ENCODE data around the gene PROSER3. TPM values are rescaled to one million over a fixed set of nuclear protein-coding genes. Genes with fewer than 3 reads are reported as not detected.

The PROSER3 gene
- polyA plus RNA-seq, 1 donor (not counting 4 experiments of a cell fraction or from before 2014, with no cell fraction given), result 5.5 TPM

DNA sequence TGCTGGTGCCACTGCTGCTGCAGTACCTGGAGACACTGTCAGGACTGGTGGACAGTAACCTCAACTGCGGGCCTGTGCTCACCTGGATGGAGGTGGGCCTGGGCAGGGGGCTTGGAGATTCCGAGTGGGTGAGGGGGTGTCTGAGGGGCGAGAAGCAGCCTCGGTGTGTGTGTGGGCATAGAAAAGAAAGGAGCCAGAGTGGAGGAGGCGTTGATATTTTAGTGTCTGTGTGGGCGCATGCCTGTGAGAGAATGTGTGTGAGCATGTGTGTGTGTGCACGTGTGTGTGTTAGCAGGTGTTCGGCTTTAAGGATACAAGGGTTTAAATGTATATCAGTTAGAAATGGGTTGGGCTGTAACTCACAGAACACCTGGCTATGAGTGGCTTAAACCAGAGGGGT is 21.1 kb downstream of the PROSER3 start:
- H3K9me1 ChIP-seq (ENCODE audit: control insufficient read depth, extremely low read depth, insufficient read depth, low read length), result no peaks in the 10 kb centered on the region
- H2AFZ ChIP-seq (ENCODE audit: control insufficient read depth, low read length), result no peak overlapping the region
- no peak overlapping the region for H3K27ac ChIP-seq (ENCODE audit: control insufficient read depth, insufficient read depth, low read length)
- no peak for DNase-seq (ENCODE audit: low read depth, low spot score)
- H3K36me3 ChIP-seq (ENCODE audit: control insufficient read depth in 2 of 2, extremely low read depth in 1 of 2, insufficient read depth in 2 of 2, low read length in 2 of 2), result no peaks in the 10 kb centered on the region
- no peaks in the 10 kb centered on the region for H3K9me3 ChIP-seq (ENCODE audit: control insufficient read depth, low read depth, low read length)
- no peak overlapping the region for H3K9ac ChIP-seq (ENCODE audit: control insufficient read depth, extremely low read depth, insufficient read depth, low read length)
- H3K79me2 ChIP-seq (ENCODE audit: control insufficient read depth, insufficient read depth, low read length), result no peaks in the 10 kb centered on the region
- peaks cover 4% of the 10 kb centered on the region for H3K4me1 ChIP-seq (ENCODE audit: control insufficient read depth, extremely low read depth, insufficient read depth, low read length)
- H3K4me3 ChIP-seq (ENCODE audit: control insufficient read depth in 2 of 3, extremely low read depth in 1 of 3, insufficient read depth in 2 of 3, low read depth in 1 of 3, low read length in 3 of 3), result no peak overlapping the region
- no peak for FAIRE-seq
- no peak overlapping the region for H3K4me2 ChIP-seq (ENCODE audit: control insufficient read depth, extremely low read depth, insufficient read depth, low read depth, low read length)
- H4K20me1 ChIP-seq (ENCODE audit: control insufficient read depth, extremely low read depth, insufficient read depth, low read length), result no peaks in the 10 kb centered on the region
- no peak for TF ChIP-seq EZH2 (IDR thresholded peaks at IDR 0.05; ENCODE audit: low read length)
- TF ChIP-seq, protein P1, sequence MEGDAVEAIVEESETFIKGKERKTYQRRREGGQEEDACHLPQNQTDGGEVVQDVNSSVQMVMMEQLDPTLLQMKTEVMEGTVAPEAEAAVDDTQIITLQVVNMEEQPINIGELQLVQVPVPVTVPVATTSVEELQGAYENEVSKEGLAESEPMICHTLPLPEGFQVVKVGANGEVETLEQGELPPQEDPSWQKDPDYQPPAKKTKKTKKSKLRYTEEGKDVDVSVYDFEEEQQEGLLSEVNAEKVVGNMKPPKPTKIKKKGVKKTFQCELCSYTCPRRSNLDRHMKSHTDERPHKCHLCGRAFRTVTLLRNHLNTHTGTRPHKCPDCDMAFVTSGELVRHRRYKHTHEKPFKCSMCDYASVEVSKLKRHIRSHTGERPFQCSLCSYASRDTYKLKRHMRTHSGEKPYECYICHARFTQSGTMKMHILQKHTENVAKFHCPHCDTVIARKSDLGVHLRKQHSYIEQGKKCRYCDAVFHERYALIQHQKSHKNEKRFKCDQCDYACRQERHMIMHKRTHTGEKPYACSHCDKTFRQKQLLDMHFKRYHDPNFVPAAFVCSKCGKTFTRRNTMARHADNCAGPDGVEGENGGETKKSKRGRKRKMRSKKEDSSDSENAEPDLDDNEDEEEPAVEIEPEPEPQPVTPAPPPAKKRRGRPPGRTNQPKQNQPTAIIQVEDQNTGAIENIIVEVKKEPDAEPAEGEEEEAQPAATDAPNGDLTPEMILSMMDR (optimal IDR thresholded peaks at IDR 0.05 in 1 of 3, IDR thresholded peaks at IDR 0.05 in 1 of 3, conservative IDR thresholded peaks at IDR 0.05 in 1 of 3; ENCODE audit: extremely low read depth in 1 of 3, insufficient read depth in 2 of 3, low read length in 3 of 3), result no peak
- dilution Hi-C loops (cut with MboI; ENCODE audit: extremely low pct_ligation_motif_present, low sequenced_read_pairs), result no loop called here
- no peaks in the 10 kb centered on the region for H3K27me3 ChIP-seq (ENCODE audit: control insufficient read depth, extremely low read depth, insufficient read depth, low read length)

GRCh38 chr19:35780058-35780457 is 22.1 kb downstream of the PROSER3 start:
- H3K4me3 ChIP-seq (ENCODE audit: control insufficient read depth in 2 of 3, extremely low read depth in 1 of 3, insufficient read depth in 2 of 3, low read depth in 1 of 3, low read length in 3 of 3), result no peak overlapping the region
- no peaks in the 10 kb centered on the region for H4K20me1 ChIP-seq (ENCODE audit: control insufficient read depth, extremely low read depth, insufficient read depth, low read length)
- DNase-seq (ENCODE audit: low read depth, low spot score) (no peak), FAIRE-seq (no peak)
- TF ChIP-seq, protein P1 (optimal IDR thresholded peaks at IDR 0.05 in 1 of 3, IDR thresholded peaks at IDR 0.05 in 1 of 3, conservative IDR thresholded peaks at IDR 0.05 in 1 of 3; ENCODE audit: extremely low read depth in 1 of 3, insufficient read depth in 2 of 3, low read length in 3 of 3), result no peak
- TF ChIP-seq EZH2 (IDR thresholded peaks at IDR 0.05; ENCODE audit: low read length), result no peak
- no peaks in the 10 kb centered on the region for H3K9me3 ChIP-seq (ENCODE audit: control insufficient read depth, low read depth, low read length)
- H3K4me2 ChIP-seq (ENCODE audit: control insufficient read depth, extremely low read depth, insufficient read depth, low read depth, low read length), result no peak overlapping the region
- no peaks in the 10 kb centered on the region for H3K36me3 ChIP-seq (ENCODE audit: control insufficient read depth in 2 of 2, extremely low read depth in 1 of 2, insufficient read depth in 2 of 2, low read length in 2 of 2)
- H3K27ac ChIP-seq (ENCODE audit: control insufficient read depth, insufficient read depth, low read length), result no peak overlapping the region
- H2AFZ ChIP-seq (ENCODE audit: control insufficient read depth, low read length), result no peak overlapping the region
- H3K9ac ChIP-seq (ENCODE audit: control insufficient read depth, extremely low read depth, insufficient read depth, low read length), result no peak overlapping the region
- H3K79me2 ChIP-seq (ENCODE audit: control insufficient read depth, insufficient read depth, low read length), result no peaks in the 10 kb centered on the region
- H3K4me1 ChIP-seq (ENCODE audit: control insufficient read depth, extremely low read depth, insufficient read depth, low read length), result peaks cover under 1% of the 10 kb centered on the region
- dilution Hi-C loops (cut with MboI; ENCODE audit: extremely low pct_ligation_motif_present, low sequenced_read_pairs), result no loop called here
- no peaks in the 10 kb centered on the region for H3K27me3 ChIP-seq (ENCODE audit: control insufficient read depth, extremely low read depth, insufficient read depth, low read length)
- no peaks in the 10 kb centered on the region for H3K9me1 ChIP-seq (ENCODE audit: control insufficient read depth, extremely low read depth, insufficient read depth, low read length)

All from keratinocyte (primary cell).